ENCODE data around the gene SIK1.
"Not testable (repeated sequence)": the region's sequence is repeated elsewhere in the genome, so short reads cannot be mapped to it uniquely, and the experiment has no call there.

The SIK1 gene

GRCh38 chr21:43398000-43398399 is 28.9 kb downstream of the SIK1 start:
- DNase-seq (ENCODE audit: low read depth in 2 of 3, low spot score in 2 of 3) = not testable (repeated sequence)

GRCh38 chr21:43397439-43397808 is 29.5 kb downstream of the SIK1 start:
- not testable (repeated sequence) for DNase-seq (ENCODE audit: low read depth in 2 of 3, low spot score in 2 of 3)

GRCh38 chr21:43396788-43397438 is 30.0 kb downstream of the SIK1 start:
- not testable (repeated sequence) for DNase-seq (ENCODE audit: low read depth in 2 of 3, low spot score in 2 of 3)

- not testable (repeated sequence) for DNase-seq (ENCODE audit: low read depth in 2 of 3, low spot score in 2 of 3)
Observed at GRCh38 chr21:43383351-43383750, 43.6 kb downstream of the SIK1 start.

- not testable (repeated sequence) for DNase-seq (ENCODE audit: low read depth in 2 of 3, low spot score in 2 of 3)
Observed at GRCh38 chr21:43382902-43383301, 44.0 kb downstream of the SIK1 start.

GRCh38 chr21:43380852-43381533 is 45.9 kb downstream of the SIK1 start:
- not testable (repeated sequence) for DNase-seq (ENCODE audit: low read depth in 2 of 3, low spot score in 2 of 3)

GRCh38 chr21:43380337-43380736 is 46.6 kb downstream of the SIK1 start:
- DNase-seq (ENCODE audit: low read depth in 2 of 3, low spot score in 2 of 3) = not testable (repeated sequence)

- DNase-seq (ENCODE audit: low read depth in 2 of 3, low spot score in 2 of 3) = not testable (repeated sequence)
Observed at GRCh38 chr21:43379626-43380122, 47.3 kb downstream of the SIK1 start.

- DNase-seq (ENCODE audit: low read depth in 2 of 3, low spot score in 2 of 3) = no peak
Observed at GRCh38 chr21:43376478-43376882, 50.5 kb downstream of the SIK1 start.

- DNase-seq (ENCODE audit: low read depth in 2 of 3, low spot score in 2 of 3) = no peak
Observed at GRCh38 chr21:43375837-43376477, 51.0 kb downstream of the SIK1 start.

GRCh38 chr21:43375006-43375836 is 51.7 kb downstream of the SIK1 start:
- DNase-seq (ENCODE audit: low read depth in 2 of 3, low spot score in 2 of 3) = no peak

- no peak for DNase-seq (ENCODE audit: low read depth in 2 of 3, low spot score in 2 of 3)
Observed at GRCh38 chr21:43374228-43374885, 52.6 kb downstream of the SIK1 start.

GRCh38 chr21:43373362-43374227 is 53.3 kb downstream of the SIK1 start:
- DNase-seq (ENCODE audit: low read depth in 2 of 3, low spot score in 2 of 3) = no peak

- no peak for DNase-seq (ENCODE audit: low read depth in 2 of 3, low spot score in 2 of 3)
Observed at GRCh38 chr21:43372663-43373361, 54.1 kb downstream of the SIK1 start.

- no peak for DNase-seq (ENCODE audit: low read depth in 2 of 3, low spot score in 2 of 3)
Observed at GRCh38 chr21:43371786-43372185, 55.1 kb downstream of the SIK1 start.

GRCh38 chr21:43370888-43371570 is 55.9 kb downstream of the SIK1 start:
- DNase-seq (ENCODE audit: low read depth in 2 of 3, low spot score in 2 of 3) = no peak

- DNase-seq (ENCODE audit: low read depth in 2 of 3, low spot score in 2 of 3) = no peak
Observed at GRCh38 chr21:43370091-43370658, 56.8 kb downstream of the SIK1 start.

- no peak for DNase-seq (ENCODE audit: low read depth in 2 of 3, low spot score in 2 of 3)
Observed at GRCh38 chr21:43369596-43370090, 57.3 kb downstream of the SIK1 start.

Measured in activated CD8-positive, alpha-beta memory T cell treated with anti-CD3 and anti-CD28 coated beads for 48 hours (primary cell).